Dendritic cell treated with granulocyte-macrophage colony-stimulating factor and Interleukin-4, amounts not matched to agents 40 ng/mL and 50 ng/mL, for 4 days (primary cell): ENCODE results near the gene ARID2.
A peak's percentile ranks its signal among the peaks of the same experiment; 100 is the strongest.

Experiments used
- H3K27ac Mint-ChIP-seq: one replicate; pipeline ENCODE4 v1.8.0; 2022; ENCODE audit warnings: mild to moderate bottlenecking, mixed read lengths
- H3K27me3 Mint-ChIP-seq: one replicate; pipeline ENCODE4 v1.8.0; 2022; ENCODE audit warnings: mild to moderate bottlenecking, mixed read lengths
- H3K36me3 Mint-ChIP-seq: one replicate; pipeline ENCODE4 v1.8.0; 2022; ENCODE audit warnings: low read depth, mixed read lengths
- H3K4me1 Mint-ChIP-seq: one replicate; pipeline ENCODE4 v1.8.0; 2022; ENCODE audit warnings: low read depth, mixed read lengths
- H3K4me3 Mint-ChIP-seq: one replicate; pipeline ENCODE4 v1.8.0; 2022; ENCODE audit warnings: mild to moderate bottlenecking, moderate library complexity, mixed read lengths
- H3K9me3 Mint-ChIP-seq: one replicate; pipeline ENCODE4 v1.8.0; 2022; ENCODE audit warnings: mixed read lengths
- intact Hi-C: fragments of 100-400 bp; cut with micrococcal nuclease; formaldehyde crosslinking; loops from one replicate; pipeline ENCODE4 v1.15.0; 2022

ARID2 gene

DNA sequence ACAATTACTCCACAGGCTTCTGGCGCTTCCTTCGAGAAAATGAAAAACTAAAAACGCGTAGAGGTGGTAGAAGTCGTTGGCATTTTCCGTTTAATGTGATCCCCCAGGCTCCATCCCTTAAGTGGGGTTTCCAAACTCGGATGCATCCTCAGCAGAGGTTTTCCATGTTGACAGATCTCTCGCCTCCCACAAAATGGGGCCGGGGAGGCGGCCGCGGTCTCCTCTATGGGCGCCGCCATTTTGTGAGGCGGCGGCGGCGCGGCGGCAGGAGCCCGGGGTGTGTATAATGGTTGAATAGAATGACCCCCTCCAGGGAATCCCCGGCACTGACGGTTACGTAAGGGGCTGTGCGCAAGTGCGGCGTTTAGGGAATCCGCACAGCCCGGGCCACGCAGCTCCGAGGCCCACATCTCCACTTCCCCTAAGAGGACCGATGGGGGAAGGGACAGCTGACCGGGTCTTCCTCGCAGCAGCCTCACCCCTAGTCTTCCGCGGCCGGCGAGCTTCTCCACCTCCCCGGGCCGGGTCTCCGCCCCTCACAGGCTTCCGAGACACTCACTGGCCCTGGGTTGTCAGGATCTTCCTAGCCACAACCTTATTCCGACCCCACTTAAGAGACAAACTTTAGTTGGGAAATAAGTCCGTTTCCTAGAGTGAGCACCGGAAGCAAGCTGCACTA is 2.1 kb upstream of the ARID2 start:
- peaks cover 31% of the 10 kb centered on the region for H3K36me3 Mint-ChIP-seq
- peaks cover 13% of the 10 kb centered on the region for H3K4me1 Mint-ChIP-seq
- peak overlapping the region; percentile 96 for H3K27ac Mint-ChIP-seq
- intact Hi-C loops = loop anchor here (2.0 to 10.0 kb wide), 3 partner anchors 185 to 513 kb away; partner anchors contain the start of genes ANO6 and SCAF11
- H3K9me3 Mint-ChIP-seq = no peaks in the 10 kb centered on the region
- peak overlapping the region; percentile 96 for H3K4me3 Mint-ChIP-seq
- no peaks in the 10 kb centered on the region for H3K27me3 Mint-ChIP-seq

DNA sequence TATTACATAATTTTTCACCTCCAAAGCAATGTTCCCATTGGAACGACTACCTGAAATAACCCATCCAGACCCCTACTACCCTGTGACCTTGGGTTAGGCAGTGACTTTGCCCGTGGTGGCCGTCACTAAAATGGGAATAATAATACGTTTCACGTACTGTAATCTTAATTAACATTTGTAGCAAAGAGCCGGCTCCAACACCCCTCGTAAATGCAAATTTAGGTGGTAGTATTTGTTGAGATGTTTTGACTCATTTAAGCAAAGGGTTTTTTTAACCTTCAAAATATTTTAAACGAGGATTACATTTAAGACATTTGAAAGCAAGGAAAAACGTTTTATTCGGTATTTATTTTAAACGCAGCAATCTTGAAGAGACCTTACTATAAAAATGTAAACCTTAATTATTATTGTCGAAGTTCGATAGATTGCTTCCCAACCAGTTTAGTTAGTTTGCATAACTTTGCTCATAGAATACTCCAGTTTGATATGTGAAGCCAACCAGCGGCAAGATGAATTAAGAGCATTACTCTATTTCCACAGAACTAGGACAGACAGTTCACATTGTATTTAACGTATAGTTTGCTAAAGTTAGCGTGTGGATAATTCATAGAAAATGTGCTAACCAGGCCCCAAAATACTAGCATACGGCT is 1.4 kb upstream of the ARID2 start:
- Mint-ChIP-seq H3K9me3 (no peaks in the 10 kb centered on the region), H3K27ac (peak overlapping the region; percentile 96), H3K4me1 (peaks cover 13% of the 10 kb centered on the region), H3K4me3 (peak overlapping the region; percentile 96), H3K36me3 (peaks cover 32% of the 10 kb centered on the region), H3K27me3 (no peaks in the 10 kb centered on the region)
- intact Hi-C loops = loop anchor here (2.0 to 10.0 kb wide), 3 partner anchors 186 to 513 kb away; partner anchors contain the start of genes ANO6 and SCAF11

DNA sequence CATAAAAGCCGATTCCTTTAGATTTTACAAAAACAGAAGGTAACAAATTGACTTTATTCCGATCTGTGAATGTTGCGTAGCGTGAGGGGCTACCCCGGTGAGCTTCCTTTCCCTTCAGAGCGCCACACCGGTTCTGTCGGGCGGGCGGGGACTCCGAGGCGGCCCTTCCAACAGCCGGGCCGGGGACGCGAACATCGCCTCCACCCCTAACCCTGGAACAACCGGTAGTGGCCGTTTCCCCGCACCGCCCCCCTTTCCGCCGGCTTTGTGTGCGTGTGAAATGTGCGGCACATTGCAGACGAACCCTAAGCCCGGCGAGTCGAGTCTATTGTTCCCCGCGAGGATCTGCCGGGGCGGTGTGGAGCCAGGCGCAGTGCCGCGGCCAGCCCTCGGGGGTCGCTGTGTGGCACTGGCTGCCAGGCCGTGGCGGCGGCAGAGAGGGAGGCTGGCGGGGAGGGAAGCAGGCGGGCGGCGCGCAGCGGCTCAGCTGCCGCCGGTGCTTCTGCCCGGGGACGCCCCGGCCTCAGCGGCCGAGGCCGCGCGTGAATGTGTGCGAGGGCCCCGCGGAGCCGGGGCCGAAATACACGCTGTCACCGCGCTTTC is 775 bp upstream of the ARID2 start:
- H3K27ac Mint-ChIP-seq = peak overlapping the region; percentile 96

DNA sequence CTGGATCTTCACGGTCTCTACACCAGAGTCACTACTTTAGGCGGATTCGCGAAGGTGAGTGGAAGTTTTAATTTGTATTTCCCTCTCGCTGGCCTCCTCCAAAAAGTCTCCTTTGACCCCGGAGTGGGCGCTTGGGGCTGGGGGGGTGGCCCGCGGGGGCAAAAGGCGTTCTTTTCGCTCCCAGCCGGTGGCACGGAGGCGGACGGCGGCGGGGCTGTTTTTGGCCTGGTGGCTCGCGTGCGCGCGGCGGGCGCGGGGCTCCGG is 510 bp downstream of the ARID2 start:
- intact Hi-C loops = no loop called here
- Mint-ChIP-seq H3K9me3 (no peaks in the 10 kb centered on the region), H3K4me3 (peak overlapping the region; percentile 96), H3K27ac (peak overlapping the region; percentile 96), H3K27me3 (no peaks in the 10 kb centered on the region), H3K4me1 (peaks cover 13% of the 10 kb centered on the region), H3K36me3 (peaks cover 40% of the 10 kb centered on the region)

More for the DNA sequence above, 775 bp upstream of the ARID2 start:
- intact Hi-C loops = loop anchor here (5.0 to 10.0 kb wide), 2 partner anchors 186 to 514 kb away; partner anchors contain the start of gene ANO6
- Mint-ChIP-seq H3K4me1 (peaks cover 13% of the 10 kb centered on the region), H3K4me3 (peak overlapping the region; percentile 96), H3K36me3 (peaks cover 32% of the 10 kb centered on the region), H3K27me3 (no peaks in the 10 kb centered on the region), H3K9me3 (no peaks in the 10 kb centered on the region)

DNA sequence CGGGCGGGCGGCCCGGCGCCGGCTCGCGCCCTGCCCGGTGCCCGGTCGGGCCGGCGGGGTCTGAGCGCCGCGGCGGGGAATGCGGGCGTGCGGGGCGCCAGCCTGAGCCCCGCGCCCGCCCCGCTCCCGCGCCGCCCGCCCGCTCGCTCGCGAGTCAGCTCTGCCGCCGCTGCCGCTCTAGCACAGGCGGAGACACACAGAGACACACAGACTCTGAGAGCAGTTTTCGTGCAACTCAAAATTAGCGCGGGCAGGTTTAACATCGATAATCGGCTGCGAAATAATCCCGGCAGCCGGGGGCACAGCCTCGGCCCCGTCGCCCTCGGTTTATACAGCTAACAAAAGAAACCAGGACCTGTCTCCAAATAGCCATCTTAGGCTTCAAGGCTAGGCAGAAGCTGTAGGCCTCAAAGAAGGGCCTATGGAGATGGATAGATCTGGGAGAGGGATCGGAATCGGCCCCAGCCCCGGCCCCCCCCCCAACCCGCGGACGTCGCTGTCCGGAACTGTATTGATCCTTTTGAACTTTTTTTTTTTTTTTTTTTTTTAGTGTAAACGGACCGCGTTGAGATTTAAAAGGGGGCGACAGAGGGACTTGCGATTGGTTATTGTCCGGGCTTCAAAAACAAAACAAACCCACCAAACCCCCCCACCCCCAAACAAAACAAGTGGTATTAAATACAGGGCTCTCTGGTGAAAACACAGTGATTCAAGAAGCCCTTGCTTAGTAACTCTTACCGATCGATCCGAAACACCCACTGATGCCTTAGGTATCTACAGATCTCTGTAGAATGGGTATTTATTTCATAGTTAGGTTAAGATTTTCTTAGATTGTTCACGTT is 1.1 kb downstream of the ARID2 start:
- peaks cover 46% of the 10 kb centered on the region for H3K36me3 Mint-ChIP-seq

DNA sequence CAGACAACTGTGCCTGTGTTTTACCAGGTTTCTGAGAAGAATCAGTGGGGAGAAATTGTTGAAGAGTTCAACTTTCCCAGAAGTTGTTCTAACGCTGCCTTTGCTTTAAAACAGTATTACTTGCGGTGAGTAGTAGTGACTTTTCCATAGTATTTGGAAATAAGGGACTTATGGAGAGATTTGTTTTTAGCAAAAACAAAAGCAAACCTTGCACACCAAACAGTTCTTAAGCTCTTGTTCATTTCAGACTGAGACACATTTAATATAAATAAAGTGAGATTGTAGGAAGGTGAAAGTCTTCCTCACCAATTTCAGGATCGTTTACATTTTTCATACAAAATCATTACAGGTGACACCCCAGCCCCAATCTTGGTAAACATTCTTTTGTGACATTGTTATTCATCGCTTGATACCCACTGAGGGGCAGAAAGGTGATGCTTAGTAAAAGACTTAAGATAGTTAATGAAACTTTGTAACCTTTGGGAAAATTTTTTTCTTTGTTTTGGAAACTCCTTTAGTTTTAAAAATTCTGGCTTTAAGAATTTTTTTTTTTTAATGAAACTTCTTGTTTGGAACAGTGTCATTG is 1.8 kb downstream of the ARID2 start:
- Mint-ChIP-seq H3K27me3 (no peaks in the 10 kb centered on the region), H3K27ac (peak overlapping the region; percentile 96), H3K9me3 (no peaks in the 10 kb centered on the region), H3K4me3 (peak overlapping the region; percentile 96), H3K4me1 (peaks cover 9% of the 10 kb centered on the region), H3K36me3 (peaks cover 52% of the 10 kb centered on the region)
- intact Hi-C loops = no loop called here

More for the DNA sequence above, 1.1 kb downstream of the ARID2 start:
- Mint-ChIP-seq H3K27me3 (no peaks in the 10 kb centered on the region), H3K9me3 (no peaks in the 10 kb centered on the region), H3K27ac (peak overlapping the region; percentile 96), H3K4me3 (peak overlapping the region; percentile 96), H3K4me1 (peaks cover 13% of the 10 kb centered on the region)
- intact Hi-C loops = no loop called here

DNA sequence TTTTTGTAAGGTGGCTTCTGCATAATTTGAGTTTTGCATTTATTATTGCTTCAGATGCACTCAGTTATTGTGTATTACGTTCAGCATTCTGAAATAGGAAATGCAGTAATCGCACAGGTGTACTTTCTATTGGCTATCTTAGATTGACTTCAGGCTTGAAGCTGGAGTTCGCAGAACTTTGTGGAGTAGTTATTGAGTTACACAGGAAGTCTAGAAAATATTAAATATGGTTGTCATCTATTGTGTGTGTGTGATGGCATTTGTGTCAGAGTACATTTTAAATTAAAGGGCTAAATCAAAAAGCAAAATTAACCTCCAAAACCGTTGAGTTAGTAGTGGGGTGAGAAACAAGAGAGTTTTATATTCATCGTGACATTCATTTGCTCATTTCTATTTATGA is 2.7 kb downstream of the ARID2 start:
- Mint-ChIP-seq H3K27me3 (no peaks in the 10 kb centered on the region), H3K4me1 (peaks cover 9% of the 10 kb centered on the region), H3K9me3 (no peaks in the 10 kb centered on the region), H3K36me3 (peaks cover 52% of the 10 kb centered on the region), H3K27ac (no peak overlapping the region), H3K4me3 (peak overlapping the region; percentile 50)
- intact Hi-C loops = no loop called here

DNA sequence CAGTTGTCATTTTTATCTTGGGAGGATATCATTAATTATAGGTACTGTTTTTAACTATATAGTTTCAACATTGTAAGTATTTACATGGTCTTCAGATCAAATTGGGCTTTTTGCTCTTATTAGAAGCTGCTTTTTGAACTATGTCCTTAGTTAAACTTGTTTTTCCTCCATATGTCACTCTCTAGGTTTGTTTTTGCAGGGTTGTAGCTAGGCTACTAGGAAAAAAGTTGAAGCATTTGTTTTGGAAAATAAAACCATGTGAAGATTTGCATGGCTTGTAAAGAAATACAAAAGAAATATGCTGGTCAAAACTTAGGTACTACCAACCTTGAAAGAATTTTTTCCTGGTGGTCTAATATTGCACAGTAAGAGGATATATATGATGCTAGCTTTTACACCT is 3.4 kb downstream of the ARID2 start:
- H3K9me3 Mint-ChIP-seq = no peaks in the 10 kb centered on the region
- H3K27ac Mint-ChIP-seq = no peak overlapping the region
- H3K4me1 Mint-ChIP-seq = peaks cover 9% of the 10 kb centered on the region
- no peak overlapping the region for H3K4me3 Mint-ChIP-seq
- intact Hi-C loops = no loop called here
- no peaks in the 10 kb centered on the region for H3K27me3 Mint-ChIP-seq
- H3K36me3 Mint-ChIP-seq = peaks cover 52% of the 10 kb centered on the region

DNA sequence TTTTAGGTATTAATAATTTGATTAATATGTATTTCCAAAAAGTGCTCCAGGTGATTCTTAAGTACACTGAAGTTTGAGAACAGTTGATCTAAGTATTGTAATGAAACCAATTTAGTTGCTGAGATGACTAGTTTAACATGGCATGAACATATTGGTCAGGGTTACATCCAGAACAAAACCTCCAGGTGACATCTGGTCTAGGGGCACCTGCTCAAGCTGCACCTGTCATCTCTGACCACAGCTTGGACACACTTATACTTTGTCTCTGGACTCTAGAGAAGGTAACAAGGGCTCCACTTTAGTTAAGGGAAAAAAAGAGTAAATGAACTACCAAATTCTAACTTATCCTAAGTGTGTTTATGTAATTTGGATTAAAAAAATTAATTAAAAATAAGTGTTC is 8.1 kb downstream of the ARID2 start:
- intact Hi-C loops = no loop called here
- no peak overlapping the region for H3K4me3 Mint-ChIP-seq

DNA sequence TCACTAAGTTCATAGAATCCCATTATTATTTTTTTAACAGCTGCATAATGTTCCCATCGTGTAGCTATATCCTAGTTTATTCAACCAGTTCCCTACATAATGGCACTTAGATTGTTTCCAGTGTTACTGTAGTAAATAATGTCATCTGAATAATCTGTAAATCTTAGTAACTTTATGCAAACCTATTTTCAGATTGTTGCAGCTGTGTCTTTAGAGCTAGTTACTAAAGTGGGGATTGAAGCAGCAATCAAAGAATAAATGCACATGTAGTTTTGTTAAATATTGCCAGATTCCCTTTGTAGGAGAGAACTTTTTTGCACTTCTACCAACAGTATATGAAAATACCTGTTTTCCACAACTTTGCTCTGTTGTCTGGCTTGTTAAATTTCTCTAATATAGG is 13.1 kb downstream of the ARID2 start:
- no peaks in the 10 kb centered on the region for H3K4me1 Mint-ChIP-seq
- no peak overlapping the region for H3K4me3 Mint-ChIP-seq
- H3K36me3 Mint-ChIP-seq = peaks cover 27% of the 10 kb centered on the region
- H3K9me3 Mint-ChIP-seq = peaks cover 11% of the 10 kb centered on the region
- intact Hi-C loops = no loop called here
- no peaks in the 10 kb centered on the region for H3K27me3 Mint-ChIP-seq
- no peak overlapping the region for H3K27ac Mint-ChIP-seq

More for the DNA sequence above, 8.1 kb downstream of the ARID2 start:
- H3K36me3 Mint-ChIP-seq = peaks cover 47% of the 10 kb centered on the region
- H3K27me3 Mint-ChIP-seq = no peaks in the 10 kb centered on the region
- no peaks in the 10 kb centered on the region for H3K4me1 Mint-ChIP-seq
- H3K9me3 Mint-ChIP-seq = peaks cover 11% of the 10 kb centered on the region
- no peak overlapping the region for H3K27ac Mint-ChIP-seq

DNA sequence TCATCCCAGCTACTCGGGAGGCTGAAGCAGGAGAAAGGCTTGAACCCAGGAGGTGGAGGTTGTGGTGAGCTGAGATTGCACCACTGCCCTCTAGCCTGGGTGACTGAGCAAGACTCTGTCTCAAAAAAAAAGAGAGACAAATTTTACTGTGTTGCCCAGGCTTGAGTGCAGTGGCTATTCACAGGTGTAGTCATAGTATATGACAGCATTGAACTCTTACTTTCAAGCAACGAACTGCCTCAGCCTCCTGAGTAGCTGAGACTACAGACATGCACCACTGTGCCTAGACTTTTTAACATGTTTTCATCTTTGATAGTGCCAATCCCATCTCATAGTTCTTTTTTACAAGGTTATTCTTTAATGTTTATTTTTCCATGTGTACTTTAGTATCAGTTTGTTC is 13.7 kb downstream of the ARID2 start:
- Mint-ChIP-seq H3K9me3 (peaks cover 11% of the 10 kb centered on the region), H3K36me3 (peaks cover 29% of the 10 kb centered on the region), H3K4me1 (no peaks in the 10 kb centered on the region), H3K4me3 (no peak overlapping the region), H3K27ac (no peak overlapping the region), H3K27me3 (no peaks in the 10 kb centered on the region)
- intact Hi-C loops = no loop called here

DNA sequence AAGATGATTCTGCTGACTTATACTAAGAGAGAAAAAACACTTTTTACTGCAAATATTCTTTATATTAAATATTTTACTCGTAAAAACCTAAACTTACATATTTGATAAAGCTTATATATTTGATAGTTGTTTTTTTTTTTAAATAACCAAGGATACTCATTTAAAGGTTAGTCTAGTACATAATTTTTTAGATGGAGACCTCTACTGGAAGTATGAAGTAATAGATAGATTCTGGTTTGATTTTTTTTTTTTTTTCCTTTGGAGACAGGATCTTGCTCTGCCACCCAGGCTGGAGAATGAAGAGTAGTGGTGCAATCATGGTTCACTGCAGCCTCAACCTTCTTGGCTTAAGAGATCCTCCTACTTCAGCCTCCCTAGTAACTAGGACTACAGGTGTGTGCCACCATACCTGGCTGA is 16.4 kb downstream of the ARID2 start:
- Mint-ChIP-seq H3K27me3 (no peaks in the 10 kb centered on the region), H3K4me1 (peaks cover 8% of the 10 kb centered on the region), H3K9me3 (peaks cover 11% of the 10 kb centered on the region), H3K36me3 (peaks cover 40% of the 10 kb centered on the region), H3K27ac (no peak overlapping the region), H3K4me3 (no peak overlapping the region)
- intact Hi-C loops = loop anchor here (1.0 kb wide), 1 partner anchor 203 kb away; no protein-coding TSS in a partner anchor

DNA sequence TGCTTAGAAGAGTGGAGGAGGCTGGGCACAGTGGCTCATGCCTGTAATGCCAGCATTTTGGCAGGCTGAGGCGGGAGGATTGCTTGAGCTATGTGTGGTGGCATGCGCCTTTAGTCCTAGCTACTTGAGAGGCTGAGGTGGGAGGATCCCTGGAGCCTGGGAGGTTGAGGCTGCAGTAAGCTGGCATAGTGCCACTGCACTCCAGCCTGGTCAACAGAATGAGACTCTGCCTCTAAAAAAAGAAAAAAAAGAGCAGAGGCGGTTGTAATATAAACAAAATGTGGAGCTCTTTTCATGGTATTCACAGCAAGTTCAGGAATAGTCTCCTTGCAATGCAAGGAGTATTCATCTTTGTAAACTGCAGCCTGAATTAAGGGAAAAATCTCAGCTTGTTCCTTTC is 27.2 kb downstream of the ARID2 start:
- no peaks in the 10 kb centered on the region for H3K27me3 Mint-ChIP-seq

More for the DNA sequence above, 27.2 kb downstream of the ARID2 start:
- Mint-ChIP-seq H3K4me1 (peaks cover 40% of the 10 kb centered on the region), H3K4me3 (no peak overlapping the region), H3K27ac (no peak overlapping the region), H3K9me3 (no peaks in the 10 kb centered on the region), H3K36me3 (peaks cover 53% of the 10 kb centered on the region)
- intact Hi-C loops = no loop called here
